ENCODE data around the gene TLE6. TPM values are rescaled to one million over a fixed set of nuclear protein-coding genes. Genes with fewer than 3 reads are reported as not detected.

The TLE6 gene
- total and polyA plus RNA-seq, 11 donors, result 0.21 to 1.4 (median 0.69) TPM; not detected in 1

DNA sequence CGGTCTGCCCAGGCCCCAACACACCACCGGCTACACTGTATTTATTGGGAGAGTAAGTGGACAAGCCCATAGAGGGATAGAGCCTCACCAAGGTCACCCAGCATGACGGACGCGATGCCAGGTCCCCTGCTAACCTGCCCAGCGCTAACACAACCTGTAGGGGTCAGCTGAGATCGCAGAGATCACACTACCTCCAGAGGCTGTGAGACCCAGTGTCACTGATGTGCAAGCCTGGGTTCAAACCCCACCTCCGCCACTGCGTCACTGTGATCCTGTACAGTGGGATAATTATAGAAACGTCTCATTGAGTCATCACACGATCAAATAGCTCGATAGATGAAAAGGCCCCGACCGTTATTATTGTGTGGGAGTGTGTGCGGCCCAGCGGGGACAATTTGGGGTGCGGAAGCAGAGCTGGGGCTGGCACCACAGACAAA is 62.3 kb downstream of the TLE6 start:
- H3K4me1 ChIP-seq, result peaks cover 0 to 28% (median 15%) of the 10 kb centered on the region in 12 donors
- H3K27ac ChIP-seq, result no peak overlapping the region
- TF ChIP-seq POLR2A (IDR thresholded peaks at IDR 0.05), result no peak
- no peak for TF ChIP-seq CTCF (IDR thresholded peaks at IDR 0.05)
- no peak overlapping the region for H3K4me3 ChIP-seq
- H3K27me3 ChIP-seq, result peaks cover 0 to 3% (median 0%) of the 10 kb centered on the region in 9 donors
- ATAC-seq (no peak), DNase-seq (no peak)
- WGBS, 4 donors, result 64 to 74% (median 67%) methylated on average over 16 to 17 of the region's 17 CpGs
- no peaks in the 10 kb centered on the region for H3K9me3 ChIP-seq
- intact Hi-C loops (cut with DNase I), result loop anchor here in 3 of 10 donors (5.0 to 10.0 kb wide), 3 partner anchors 55 to 67 kb away; partner anchors contain the start of gene TLE6 (in 1 of the 3)
- H3K36me3 ChIP-seq, result no peaks in the 10 kb centered on the region

DNA sequence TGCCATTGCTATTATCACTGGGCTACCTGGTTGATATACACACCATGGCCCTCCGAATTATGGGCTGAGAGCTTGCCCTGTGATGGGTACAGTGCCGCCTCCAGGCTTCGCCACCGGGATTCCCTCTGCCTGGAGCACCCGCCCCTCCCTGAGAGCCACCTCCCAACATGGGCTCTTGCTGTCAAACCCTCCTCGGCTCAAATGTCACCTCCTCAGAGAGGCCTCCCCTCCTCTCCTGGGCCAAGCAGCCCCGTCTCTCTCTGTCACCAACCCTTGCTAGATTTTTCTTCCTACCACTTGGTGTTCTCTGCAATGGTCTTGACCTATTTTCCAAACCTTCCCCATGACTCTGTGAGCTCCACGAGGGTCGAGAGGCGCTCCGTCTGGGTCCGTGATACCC is 64.0 kb downstream of the TLE6 start:
- no peak for DNase-seq

DNA sequence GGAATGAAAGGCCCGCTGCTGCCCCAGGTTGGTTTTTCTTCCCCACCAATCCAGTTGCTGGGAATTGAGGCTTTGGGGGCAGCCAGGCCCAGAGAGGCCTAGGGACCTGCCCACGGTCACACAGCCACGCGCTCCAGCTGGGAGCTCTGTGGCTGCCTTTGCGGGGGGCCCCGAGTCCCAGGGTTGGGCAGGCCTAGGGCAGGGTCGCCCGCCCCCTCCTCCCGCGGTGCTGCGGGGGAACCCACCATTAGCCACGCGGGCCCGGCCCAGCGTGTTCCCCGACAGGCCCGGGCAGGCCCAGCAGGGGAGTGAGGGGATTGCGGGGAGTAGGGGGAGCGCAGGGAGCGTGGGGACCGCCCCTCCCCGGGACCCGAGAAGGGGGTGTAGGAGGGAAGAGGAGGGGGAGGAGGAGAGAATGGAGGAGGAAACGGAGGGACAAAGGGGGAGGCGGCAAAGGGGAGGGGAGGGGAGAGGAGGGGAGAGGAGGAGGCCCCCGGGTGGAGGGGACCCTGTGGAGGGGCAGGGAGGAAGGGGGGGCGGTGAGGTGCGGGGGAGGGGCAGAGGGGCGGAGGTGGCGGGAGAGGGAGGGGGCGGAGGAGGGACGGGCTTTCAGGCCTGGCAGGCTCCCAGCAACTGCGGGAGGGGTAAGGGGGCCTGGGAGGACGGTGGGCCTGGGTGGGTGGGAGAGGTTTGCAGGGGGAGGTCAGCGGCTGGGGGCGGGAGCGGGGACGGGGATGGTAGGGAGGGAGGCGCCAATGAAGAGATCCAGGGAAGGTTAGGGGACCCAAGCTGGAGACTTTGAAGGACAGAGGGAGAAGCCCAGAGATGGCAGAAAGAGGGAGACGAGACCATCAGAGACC is 64.6 kb downstream of the TLE6 start:
- no peak for TF ChIP-seq CTCF (IDR thresholded peaks at IDR 0.05)
- no peak for TF ChIP-seq POLR2A (IDR thresholded peaks at IDR 0.05)
- ATAC-seq (no peak), DNase-seq (no peak)
- peak overlapping the region in 4 of 12 donors; percentile 12 to 20 (median 18) for H3K4me3 ChIP-seq
- intact Hi-C loops (cut with DNase I), result loop anchor here in 1 of 10 donors (5.0 kb wide), 1 partner anchor 70 kb away; no protein-coding TSS in a partner anchor
- H3K9me3 ChIP-seq, result no peaks in the 10 kb centered on the region
- H3K36me3 ChIP-seq, result no peaks in the 10 kb centered on the region
- H3K27ac ChIP-seq, result peak overlapping the region in 2 of 12 donors; percentile 29 to 67
- 23 to 32% (median 29%) methylated on average over 10 to 39 of the region's 40 CpGs for WGBS, 4 donors
- peaks cover 0 to 3% (median 0%) of the 10 kb centered on the region in 9 donors for H3K27me3 ChIP-seq
- H3K4me1 ChIP-seq, result peaks cover 0 to 15% (median under 1%) of the 10 kb centered on the region in 12 donors

More for the DNA sequence above, 64.0 kb downstream of the TLE6 start:
- Histone ChIP-seq H3K4me3 (no peak overlapping the region), H3K27ac (no peak overlapping the region), H3K4me1 (peaks cover 0 to 21% (median 6%) of the 10 kb centered on the region in 12 donors), H3K27me3 (peaks cover 0 to 3% (median 0%) of the 10 kb centered on the region in 9 donors), H3K36me3 (no peaks in the 10 kb centered on the region), H3K9me3 (no peaks in the 10 kb centered on the region)
- intact Hi-C loops (cut with DNase I), result loop anchor here in 1 of 10 donors (5.0 kb wide), 1 partner anchor 69 kb away; no protein-coding TSS in a partner anchor
- WGBS, 4 donors, result 79 to 85% (median 84%) methylated on average over 12 of the region's 12 CpGs
- TF ChIP-seq POLR2A (IDR thresholded peaks at IDR 0.05) (no peak), CTCF (IDR thresholded peaks at IDR 0.05) (no peak)
- ATAC-seq, result no peak
